SJCRH30 (cell line): ENCODE data around the gene ELOVL2. TPM values are rescaled to one million over a fixed set of nuclear protein-coding genes. Genes with fewer than 3 reads are reported as not detected.
"Not testable (repeated sequence)": the region's sequence is repeated elsewhere in the genome, so short reads cannot be mapped to it uniquely, and the experiment has no call there.

ENCODE experiments used
- DNase-seq, 2 experiments: peaks; one replicate each; pipeline ENCODE4 v3.0.0-alpha.2; 2015 to 2020
- H3K27ac ChIP-seq: fragments of 250-450 bp; sonication (Bioruptor Pico); 2 replicates; pipeline ENCODE4 v1.5.1; 2020; ENCODE audit warnings: mild to moderate bottlenecking, moderate library complexity
- H3K27me3 ChIP-seq: fragments of 250-450 bp; sonication (Bioruptor Pico); 2 replicates; pipeline ENCODE4 v1.5.1; 2020; ENCODE audit warnings: mild to moderate bottlenecking, moderate library complexity
- H3K36me3 ChIP-seq: fragments of 250-450 bp; sonication (Bioruptor Pico); 2 replicates; pipeline ENCODE4 v1.5.1; 2020; ENCODE audit warnings: mild to moderate bottlenecking, moderate library complexity
- H3K4me1 ChIP-seq: fragments of 250-450 bp; sonication (Bioruptor Pico); 2 replicates; pipeline ENCODE4 v1.5.1; 2020; ENCODE audit warnings: mild to moderate bottlenecking, moderate library complexity
- H3K4me3 ChIP-seq: fragments of 250-450 bp; sonication (Bioruptor Pico); 2 replicates; pipeline ENCODE4 v1.5.1; 2020; ENCODE audit warnings: mild to moderate bottlenecking, moderate library complexity
- H3K9me3 ChIP-seq: fragments of 250-450 bp; sonication (Bioruptor Pico); replicated peaks from 2 replicates; pipeline ENCODE4 v1.5.1; 2020; ENCODE audit warnings: mild to moderate bottlenecking, moderate library complexity
- total RNA-seq: library from RNA; depleted of rRNA; stranded (reverse); fragments of >200 nt; shearing (Covaris generic); gene quantifications from 2 replicates; pipeline ENCODE4 v1.2.3, GENCODE V29; 2014; rRNA removed

The ELOVL2 gene
- 18.0 and 21.1 TPM in 2 replicates for total RNA-seq

DNA sequence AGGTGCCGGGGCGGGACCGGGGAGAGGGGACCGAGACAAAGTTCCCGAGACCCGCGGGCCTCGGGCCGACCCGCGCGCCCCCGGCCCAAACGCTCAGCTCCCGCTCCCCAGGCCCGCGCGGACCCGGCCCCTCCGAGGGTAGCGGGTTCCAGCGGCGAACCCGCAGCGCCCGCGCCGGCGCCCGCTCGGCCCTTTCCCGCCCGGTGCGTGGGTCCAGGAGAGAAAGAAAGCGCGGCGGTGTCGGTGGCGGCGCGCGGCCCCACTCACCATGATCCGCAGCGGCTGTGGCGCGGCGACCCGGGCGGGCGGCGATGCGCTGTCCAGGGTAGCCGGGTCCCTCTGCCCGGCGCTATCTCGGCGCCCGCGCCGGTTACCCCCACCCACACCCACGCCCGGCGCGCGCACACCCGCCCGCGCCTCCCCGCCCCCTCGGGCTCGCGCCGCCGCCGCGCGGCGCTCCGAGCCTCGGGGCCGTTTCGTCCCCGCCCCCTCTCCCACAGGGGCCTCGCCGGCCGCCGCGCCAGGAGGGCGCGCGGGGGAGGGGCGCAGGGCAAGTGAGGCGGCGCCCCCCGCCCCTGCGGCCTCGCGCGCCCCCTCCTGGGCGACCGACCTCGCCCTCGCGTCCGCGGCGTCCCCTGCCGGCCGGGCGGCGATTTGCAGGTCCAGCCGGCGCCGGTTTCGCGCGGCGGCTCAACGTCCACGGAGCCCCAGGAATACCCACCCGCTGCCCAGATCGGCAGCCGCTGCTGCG is at the start of gene ELOVL2:
Gene ELOVL2, minus strand, starts transcription at position 345 of the 751 bp plus-strand sequence. Its CDS starts 75 bp downstream, at position 270.
- H3K4me3 ChIP-seq = peak within 1 kb of the TSS; percentile 85

GRCh38 chr6:11093376-11093625 is 49.2 kb upstream of the ELOVL2 start:
- 0 out of 2 replicates have a peak, but pooled peaks cover 3% of the 10 kb centered on the region for H3K4me1 ChIP-seq
- H3K27ac ChIP-seq = peak overlapping the region; percentile 97
- DNase-seq = peak in 1 of 2 experiments; percentile 45
- H3K9me3 ChIP-seq = no peaks in the 10 kb centered on the region
- no peaks in the 10 kb centered on the region for H3K27me3 ChIP-seq
- H3K36me3 ChIP-seq = no peaks in the 10 kb centered on the region
- peak overlapping the region; percentile 95 for H3K4me3 ChIP-seq

More for the DNA sequence above, at the start of gene ELOVL2:
- Histone ChIP-seq H3K27me3 (no peaks in the 10 kb centered on the region), H3K36me3 (no peaks in the 10 kb centered on the region), H3K4me1 (no peaks in the 10 kb centered on the region), H3K27ac (peak within 1 kb of the TSS; percentile 76), H3K9me3 (no peaks in the 10 kb centered on the region)
- DNase-seq = peak; percentile 51 to 67

DNA sequence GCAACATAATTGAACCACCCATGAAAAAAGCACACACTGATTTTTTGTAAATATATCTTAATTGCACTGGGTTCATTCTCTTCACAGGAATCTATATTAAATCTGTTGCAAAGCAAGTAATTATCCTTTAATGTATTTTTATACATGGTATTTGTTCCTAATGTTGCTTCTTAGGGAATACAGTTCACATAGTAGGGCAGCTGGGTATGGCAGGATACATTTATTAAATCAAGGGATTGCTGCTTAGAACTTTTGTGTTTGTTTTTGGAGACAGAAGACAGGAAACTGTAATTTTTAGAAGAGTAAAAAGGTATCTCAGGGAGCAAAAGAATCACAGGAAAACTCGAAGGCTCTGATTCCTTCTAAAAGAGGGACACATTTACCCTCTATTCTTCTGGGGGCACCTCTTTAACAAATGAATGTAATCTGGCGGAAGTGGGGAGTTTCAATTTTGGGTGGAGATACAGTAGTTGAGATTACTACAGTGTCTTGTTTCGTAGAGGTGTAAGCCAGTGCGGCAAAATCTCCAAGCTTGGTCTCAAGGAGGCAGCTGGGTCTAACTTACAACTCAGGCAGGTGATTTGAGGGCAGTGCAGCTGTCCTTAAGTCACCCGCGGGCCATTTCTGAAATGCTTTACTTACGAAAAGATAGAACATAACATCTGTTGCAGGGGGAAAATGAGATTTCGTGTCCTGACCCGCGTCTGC is 48.7 kb upstream of the ELOVL2 start:
- Histone ChIP-seq H3K4me3 (peak overlapping the region; percentile 95), H3K9me3 (no peaks in the 10 kb centered on the region)
- peak in 1 of 2 experiments; percentile 68 for DNase-seq

DNA sequence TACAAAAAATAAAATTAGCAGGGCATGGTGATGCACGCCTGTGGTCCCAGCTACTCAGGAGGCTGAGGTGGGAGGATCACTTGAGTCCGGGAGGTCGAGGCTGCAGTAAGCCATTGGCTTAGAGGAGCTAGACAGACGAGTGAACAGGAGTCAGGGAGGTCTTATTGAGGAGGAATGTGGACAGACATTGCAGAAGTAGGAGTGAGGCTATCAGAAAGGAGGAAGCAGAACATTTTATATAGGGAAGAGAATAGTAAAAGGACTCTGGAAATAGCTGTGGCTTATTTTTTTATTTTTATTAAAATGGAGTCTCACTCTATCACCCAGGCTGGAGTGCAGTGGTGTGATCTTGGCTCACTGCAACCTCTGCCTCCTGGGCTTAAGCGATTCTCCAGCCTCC is 47.0 kb upstream of the ELOVL2 start:
- not testable (repeated sequence) for H3K4me1 ChIP-seq

More for the DNA sequence above, 48.7 kb upstream of the ELOVL2 start:
- Histone ChIP-seq H3K27ac (peak overlapping the region; percentile 97), H3K27me3 (no peaks in the 10 kb centered on the region), H3K36me3 (no peaks in the 10 kb centered on the region), H3K4me1 (0 out of 2 replicates have a peak, but pooled peaks cover 3% of the 10 kb centered on the region)

DNA sequence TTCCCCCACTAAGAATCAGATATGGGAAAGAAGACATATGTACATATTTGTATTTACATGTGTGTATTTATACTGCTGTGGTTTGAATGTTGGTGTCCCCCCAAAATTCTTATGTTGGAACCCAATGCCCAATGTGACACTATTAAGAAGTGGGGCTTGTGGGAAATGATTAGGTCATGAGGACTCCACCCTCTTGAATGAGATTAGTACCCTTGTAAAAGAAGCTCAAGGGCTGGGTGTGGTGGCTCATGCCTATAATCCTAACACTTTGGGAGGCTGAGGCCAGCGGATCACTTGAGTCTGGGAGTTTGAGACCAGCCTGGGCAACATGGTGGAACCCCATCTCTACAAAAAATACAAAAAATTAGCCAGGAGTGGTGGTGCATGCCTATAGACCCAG is 45.6 kb upstream of the ELOVL2 start:
- no peak overlapping the region for H3K4me3 ChIP-seq
- H3K9me3 ChIP-seq = no peaks in the 10 kb centered on the region
- no peak for DNase-seq
- H3K27me3 ChIP-seq = no peaks in the 10 kb centered on the region
- H3K36me3 ChIP-seq = no peaks in the 10 kb centered on the region
- 0 out of 2 replicates have a peak, but pooled peaks cover 3% of the 10 kb centered on the region for H3K4me1 ChIP-seq
- no peak overlapping the region for H3K27ac ChIP-seq

More for the DNA sequence above, 47.0 kb upstream of the ELOVL2 start:
- not testable (repeated sequence) for DNase-seq, H3K4me3 ChIP-seq, H3K36me3 ChIP-seq, H3K27me3 ChIP-seq, H3K27ac ChIP-seq, H3K9me3 ChIP-seq

GRCh38 chr6:11087141-11087812 is 43.2 kb upstream of the ELOVL2 start:
- not testable (repeated sequence) for DNase-seq, H3K4me3 ChIP-seq, H3K4me1 ChIP-seq, H3K9me3 ChIP-seq, H3K27me3 ChIP-seq, H3K27ac ChIP-seq, H3K36me3 ChIP-seq

DNA sequence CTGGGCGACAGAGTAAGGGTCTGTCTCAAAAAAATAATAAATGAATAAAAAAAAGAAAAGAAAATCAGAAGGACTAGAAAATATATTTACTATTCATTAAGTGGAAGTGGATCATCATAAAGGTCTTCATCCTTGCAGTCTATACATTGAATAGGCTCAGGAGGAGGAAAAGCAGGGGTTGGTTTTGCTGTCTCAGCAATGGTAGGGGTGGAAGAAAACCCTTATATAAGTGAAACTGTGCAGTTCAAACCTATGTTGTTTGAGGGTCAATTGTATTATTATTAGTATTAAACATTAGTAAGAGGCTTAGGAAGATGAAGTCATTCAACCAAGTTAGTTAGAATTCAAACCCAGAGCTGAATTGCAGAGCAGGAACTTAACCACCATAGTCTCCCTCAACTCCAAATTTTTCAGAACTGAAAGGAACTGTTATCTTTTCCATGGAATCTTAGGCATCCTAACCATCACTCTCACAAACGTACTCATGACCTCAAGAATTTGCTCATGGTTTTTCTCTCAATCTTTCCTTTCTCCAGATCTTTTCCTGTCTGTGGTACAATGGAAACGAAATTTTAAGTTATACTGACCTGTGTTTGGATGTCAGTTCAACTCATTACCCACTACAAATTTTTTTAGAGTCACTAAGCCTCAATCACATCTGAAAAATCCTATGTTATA is 41.8 kb upstream of the ELOVL2 start:
- Histone ChIP-seq H3K36me3 (no peaks in the 10 kb centered on the region), H3K9me3 (no peaks in the 10 kb centered on the region), H3K4me3 (no peak overlapping the region), H3K27me3 (no peaks in the 10 kb centered on the region), H3K4me1 (no peaks in the 10 kb centered on the region), H3K27ac (no peak overlapping the region)
- DNase-seq = no peak

GRCh38 chr6:11083956-11084355 is 39.9 kb upstream of the ELOVL2 start:
- no peaks in the 10 kb centered on the region for H3K27me3 ChIP-seq
- H3K4me1 ChIP-seq = no peaks in the 10 kb centered on the region
- DNase-seq = no peak
- no peak overlapping the region for H3K4me3 ChIP-seq
- H3K9me3 ChIP-seq = no peaks in the 10 kb centered on the region
- no peaks in the 10 kb centered on the region for H3K36me3 ChIP-seq
- H3K27ac ChIP-seq = no peak overlapping the region

DNA sequence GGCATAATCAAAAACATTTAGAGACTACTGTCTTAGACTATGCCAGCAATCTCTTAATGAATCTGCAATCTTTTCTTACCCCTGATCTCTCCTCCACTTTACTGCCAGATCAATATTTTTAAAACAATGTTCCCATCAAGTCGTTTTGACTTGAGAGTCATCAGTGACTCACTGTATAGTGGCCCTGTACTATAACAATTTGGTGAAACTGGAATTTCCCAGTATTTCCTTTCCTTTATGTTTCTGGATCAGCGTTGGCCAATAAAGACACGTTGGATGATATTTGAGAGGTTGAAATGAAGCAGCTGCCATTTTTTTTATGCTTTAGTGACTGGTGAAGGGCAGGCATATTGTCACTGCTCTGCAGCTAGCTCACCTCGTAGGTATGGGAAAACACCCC is 39.4 kb upstream of the ELOVL2 start:
- no peak overlapping the region for H3K4me3 ChIP-seq
- no peak overlapping the region for H3K27ac ChIP-seq
- no peak for DNase-seq
- H3K9me3 ChIP-seq = no peaks in the 10 kb centered on the region
- no peaks in the 10 kb centered on the region for H3K27me3 ChIP-seq
- no peaks in the 10 kb centered on the region for H3K36me3 ChIP-seq
- H3K4me1 ChIP-seq = no peaks in the 10 kb centered on the region

- no peak for DNase-seq
- Histone ChIP-seq H3K4me3 (no peak overlapping the region), H3K36me3 (no peaks in the 10 kb centered on the region), H3K27ac (no peak overlapping the region), H3K4me1 (no peaks in the 10 kb centered on the region), H3K9me3 (no peaks in the 10 kb centered on the region), H3K27me3 (no peaks in the 10 kb centered on the region)
Measured at GRCh38 chr6:11080296-11080695, 36.2 kb upstream of the ELOVL2 start.

DNA sequence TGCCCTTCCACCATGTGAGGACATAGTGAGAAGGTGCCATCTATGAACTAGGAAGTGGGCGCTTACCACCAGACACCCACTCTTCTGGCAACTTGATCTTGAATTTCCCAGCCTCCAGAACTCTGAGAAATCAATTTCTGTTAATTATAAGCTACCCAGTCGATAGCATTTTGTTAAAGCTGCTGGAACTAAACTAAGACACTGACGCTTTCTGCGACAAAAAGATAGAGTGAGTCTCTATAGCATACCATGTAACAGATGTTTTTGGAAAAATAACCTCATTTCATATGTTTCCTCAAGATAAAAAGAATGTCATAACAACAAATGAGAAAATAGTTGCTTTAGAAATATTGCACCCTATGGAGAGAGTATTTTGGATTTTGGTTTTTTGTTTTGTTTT is 34.2 kb upstream of the ELOVL2 start:
- Histone ChIP-seq H3K27ac (no peak overlapping the region), H3K4me3 (no peak overlapping the region), H3K27me3 (no peaks in the 10 kb centered on the region), H3K9me3 (no peaks in the 10 kb centered on the region), H3K4me1 (no peaks in the 10 kb centered on the region), H3K36me3 (no peaks in the 10 kb centered on the region)
- DNase-seq = no peak

- Histone ChIP-seq H3K4me1 (no peaks in the 10 kb centered on the region), H3K4me3 (no peak overlapping the region), H3K27me3 (no peaks in the 10 kb centered on the region), H3K36me3 (no peaks in the 10 kb centered on the region), H3K9me3 (no peaks in the 10 kb centered on the region), H3K27ac (no peak overlapping the region)
- no peak for DNase-seq
Measured at GRCh38 chr6:11076540-11076939, 32.4 kb upstream of the ELOVL2 start.

- Histone ChIP-seq H3K27ac (no peak overlapping the region), H3K9me3 (no peaks in the 10 kb centered on the region), H3K4me1 (no peaks in the 10 kb centered on the region), H3K36me3 (no peaks in the 10 kb centered on the region), H3K4me3 (no peak overlapping the region), H3K27me3 (no peaks in the 10 kb centered on the region)
- DNase-seq = no peak
Measured at GRCh38 chr6:11072101-11072500, 28.0 kb upstream of the ELOVL2 start.

GRCh38 chr6:11069760-11070159 is 25.7 kb upstream of the ELOVL2 start:
- Histone ChIP-seq H3K27me3 (no peaks in the 10 kb centered on the region), H3K27ac (no peak overlapping the region), H3K4me3 (no peak overlapping the region), H3K4me1 (no peaks in the 10 kb centered on the region), H3K36me3 (no peaks in the 10 kb centered on the region), H3K9me3 (no peaks in the 10 kb centered on the region)
- no peak for DNase-seq

- no peaks in the 10 kb centered on the region for H3K27me3 ChIP-seq
- DNase-seq = no peak
- H3K9me3 ChIP-seq = no peaks in the 10 kb centered on the region
- H3K27ac ChIP-seq = no peak overlapping the region
- no peak overlapping the region for H3K4me3 ChIP-seq
- H3K4me1 ChIP-seq = no peaks in the 10 kb centered on the region
- no peaks in the 10 kb centered on the region for H3K36me3 ChIP-seq
Measured at GRCh38 chr6:11067348-11067747, 23.2 kb upstream of the ELOVL2 start.
